Cortex of kidney (tissue), 1 donor: Measurements from ENCODE around the gene ANXA4.
"Not testable (repeated sequence)": the region's sequence is repeated elsewhere in the genome, so short reads cannot be mapped to it uniquely, and the experiment has no call there.

Experiments used
- DNase-seq: peaks from one replicate; lab custom pipeline; 2025; lab: John Stamatoyannopoulos, UW

ANXA4 gene

DNA sequence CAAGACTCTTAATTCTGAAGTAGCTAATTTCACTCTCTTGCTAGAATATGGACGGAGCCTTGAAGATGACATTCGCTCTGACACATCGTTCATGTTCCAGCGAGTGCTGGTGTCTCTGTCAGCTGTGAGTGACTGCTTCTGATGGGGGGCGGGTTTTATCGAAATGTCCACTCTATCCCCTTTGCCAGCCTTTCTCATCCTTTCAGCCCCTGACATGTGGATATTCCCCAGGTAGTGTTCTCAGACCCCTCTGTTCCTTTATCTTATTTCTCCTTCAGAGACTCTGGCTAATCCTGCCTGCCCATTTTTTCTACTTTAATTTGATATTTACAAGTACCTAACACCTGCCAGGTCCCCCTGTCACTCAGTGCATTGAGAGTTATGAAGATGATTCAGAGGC is 68.6 kb downstream of the ANXA4 start:
- no peak for DNase-seq

DNA sequence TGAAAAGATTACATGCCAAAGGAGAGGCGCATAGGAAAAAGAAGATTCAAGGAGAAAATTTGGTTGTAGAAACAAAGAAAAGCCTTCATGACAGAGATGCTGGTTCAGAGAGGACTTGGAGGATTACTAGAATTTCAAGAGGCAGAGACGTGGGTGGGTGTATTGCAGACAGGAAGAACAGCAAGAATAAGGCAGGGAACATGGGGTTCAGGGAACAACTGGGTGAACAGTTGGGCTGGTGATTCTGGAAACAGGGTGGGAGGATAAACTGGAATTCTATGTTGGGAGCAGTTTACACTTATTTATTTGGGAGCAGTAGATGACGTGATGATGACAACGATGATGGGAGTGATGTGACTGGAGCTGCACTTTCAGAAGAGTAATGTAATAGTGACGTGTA is 69.1 kb downstream of the ANXA4 start:
- DNase-seq = no peak

DNA sequence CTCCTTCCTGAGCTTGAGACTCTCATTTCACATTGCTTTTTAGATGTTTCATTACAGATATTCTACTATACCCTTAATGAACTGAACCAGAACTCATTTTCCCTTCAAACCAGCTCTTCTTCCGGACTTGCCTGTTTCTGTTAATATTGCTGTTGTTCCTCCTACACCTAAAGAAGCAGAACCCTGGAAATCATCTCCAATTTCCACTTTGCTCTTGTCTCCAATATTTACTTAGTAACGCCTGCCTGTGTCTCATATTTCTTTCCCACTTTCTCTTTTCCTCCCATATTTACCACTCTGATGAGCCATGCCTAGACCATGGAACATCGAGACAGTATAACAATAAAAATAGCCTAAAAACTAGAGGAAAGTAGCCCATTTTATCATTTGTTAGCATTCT is 69.7 kb downstream of the ANXA4 start:
- no peak for DNase-seq

DNA sequence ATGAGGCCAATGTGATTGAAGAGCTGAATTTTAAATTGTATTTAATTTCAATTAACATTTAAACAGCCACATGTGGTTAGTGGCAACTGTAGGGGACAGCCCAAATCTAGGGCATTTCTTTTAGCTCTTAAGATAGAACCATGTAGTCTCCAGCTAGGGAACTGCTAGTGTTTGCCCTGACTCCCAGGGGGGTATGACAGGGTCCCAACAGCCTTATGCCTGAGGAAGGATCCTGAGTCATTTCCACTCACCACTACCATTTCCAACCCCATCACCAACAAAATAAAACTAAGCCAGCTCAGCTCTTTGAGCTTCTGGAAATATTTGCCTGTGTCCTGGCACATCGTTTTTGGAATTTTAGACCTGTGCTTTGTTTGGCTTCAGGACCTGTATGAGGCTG is 73.8 kb downstream of the ANXA4 start:
- DNase-seq = no peak

DNA sequence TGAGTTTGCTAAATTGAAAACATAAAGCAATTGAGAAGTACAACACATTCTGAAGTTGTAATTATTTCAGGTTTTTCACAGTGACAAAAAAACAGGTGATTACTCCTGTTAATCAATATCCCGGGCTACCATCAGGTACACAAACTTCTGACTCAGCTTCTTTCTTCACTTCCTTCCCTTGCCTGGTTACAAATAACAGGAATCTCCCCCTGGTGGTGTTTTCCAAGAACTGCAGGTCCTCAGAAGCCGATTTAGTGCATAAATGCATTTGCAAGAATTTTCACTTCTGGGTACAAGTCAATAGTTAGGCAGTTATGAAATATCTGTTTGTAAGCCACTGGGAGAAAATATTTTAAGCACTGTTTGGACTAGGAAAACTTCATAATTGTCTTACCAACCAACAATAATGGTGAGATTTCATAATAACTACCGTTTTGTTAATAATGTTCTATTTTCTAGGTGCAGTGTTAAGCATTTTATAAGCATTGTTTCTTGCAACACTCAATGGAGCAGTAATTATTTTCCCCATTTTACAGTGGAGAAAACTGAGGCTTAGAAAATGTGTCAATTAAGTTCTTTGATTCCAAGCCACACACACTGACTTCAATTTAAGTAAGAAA is 75.1 kb downstream of the ANXA4 start:
- DNase-seq = no peak

DNA sequence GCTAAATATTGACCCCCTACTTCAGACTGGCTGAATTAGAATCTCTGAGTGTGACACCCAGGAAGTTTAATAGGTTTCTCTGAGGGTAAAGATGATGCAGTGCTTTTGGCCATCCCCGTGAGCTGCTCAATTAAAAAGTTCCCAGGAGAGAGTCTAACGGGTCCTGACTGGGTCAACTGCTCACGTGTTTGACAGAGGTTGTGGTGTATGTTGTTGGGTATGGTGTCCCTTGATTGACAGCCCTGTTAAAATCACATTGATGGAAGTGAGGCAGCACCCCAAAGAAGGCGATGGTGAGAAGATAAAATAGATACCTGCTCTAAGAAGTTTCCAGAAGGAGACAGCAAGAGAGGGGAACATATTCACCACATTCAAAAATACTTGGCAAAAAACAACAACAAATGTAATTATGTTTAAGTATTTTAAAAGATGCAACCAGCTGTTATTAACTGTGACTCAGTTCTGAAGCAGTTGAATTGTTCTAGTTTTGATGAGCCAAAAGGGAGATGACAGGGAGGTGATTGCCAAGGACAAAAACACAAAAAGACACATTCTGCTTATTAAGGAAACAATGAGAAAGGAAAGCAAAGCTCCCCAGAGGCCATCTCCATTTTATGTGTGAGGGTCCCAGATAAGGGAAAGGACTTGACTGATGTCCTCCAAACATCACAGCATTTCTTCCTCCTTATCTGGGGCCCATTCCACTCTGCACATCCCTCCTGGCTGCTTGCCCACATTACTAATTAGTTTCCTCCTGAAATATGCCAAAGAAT is 76.0 kb downstream of the ANXA4 start:
- DNase-seq = no peak

DNA sequence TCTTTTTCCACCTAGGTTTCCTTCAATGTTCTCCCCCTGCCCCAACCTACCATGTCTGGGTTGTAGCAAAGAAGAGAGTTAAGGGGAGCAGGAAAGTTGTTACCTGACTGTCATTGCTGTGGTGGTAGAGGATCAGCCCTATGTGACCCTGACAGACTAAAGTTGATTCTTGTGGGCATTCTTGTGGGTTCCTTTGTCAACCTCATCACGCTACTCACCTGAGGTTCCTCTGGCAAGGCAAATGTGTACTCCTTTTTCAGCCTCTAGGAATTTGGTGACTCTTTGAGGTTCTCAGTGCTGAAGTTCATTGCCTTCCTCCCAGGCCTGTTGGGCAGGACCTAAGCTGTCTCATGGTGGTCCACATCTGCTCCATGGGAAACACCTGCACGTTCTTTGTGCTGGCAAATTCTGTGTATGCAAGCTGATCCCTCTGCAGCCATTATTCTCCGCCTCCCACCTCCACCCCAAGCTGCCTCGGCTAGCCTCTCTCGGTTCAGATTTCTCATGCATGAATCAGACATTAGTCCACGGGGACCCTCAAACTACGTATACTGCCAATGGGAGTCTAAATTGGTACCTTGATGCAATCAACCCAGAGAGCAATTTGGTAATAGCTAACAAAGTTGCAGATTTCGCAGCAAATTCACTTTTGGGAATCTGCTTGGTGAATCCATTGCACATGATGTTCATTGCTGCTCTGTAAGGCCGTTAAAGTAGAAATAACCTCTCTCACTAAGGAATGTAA is 86.0 kb downstream of the ANXA4 start:
- DNase-seq = no peak

DNA sequence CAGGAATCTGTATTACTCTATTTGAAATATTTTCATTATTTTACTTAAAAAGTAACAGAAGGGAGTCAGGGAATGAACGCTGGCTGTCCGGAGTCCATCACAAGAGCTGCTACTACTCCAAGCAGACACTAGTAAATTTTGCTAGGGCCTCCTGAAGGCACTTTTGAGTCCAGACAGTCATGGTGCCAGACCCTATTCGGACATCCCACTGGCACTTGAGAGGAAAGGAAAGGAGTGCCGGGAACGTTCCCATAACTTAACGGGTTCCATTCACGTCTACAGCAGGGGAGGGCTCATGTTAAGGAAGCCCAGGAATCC is 87.0 kb downstream of the ANXA4 start:
- DNase-seq = no peak

DNA sequence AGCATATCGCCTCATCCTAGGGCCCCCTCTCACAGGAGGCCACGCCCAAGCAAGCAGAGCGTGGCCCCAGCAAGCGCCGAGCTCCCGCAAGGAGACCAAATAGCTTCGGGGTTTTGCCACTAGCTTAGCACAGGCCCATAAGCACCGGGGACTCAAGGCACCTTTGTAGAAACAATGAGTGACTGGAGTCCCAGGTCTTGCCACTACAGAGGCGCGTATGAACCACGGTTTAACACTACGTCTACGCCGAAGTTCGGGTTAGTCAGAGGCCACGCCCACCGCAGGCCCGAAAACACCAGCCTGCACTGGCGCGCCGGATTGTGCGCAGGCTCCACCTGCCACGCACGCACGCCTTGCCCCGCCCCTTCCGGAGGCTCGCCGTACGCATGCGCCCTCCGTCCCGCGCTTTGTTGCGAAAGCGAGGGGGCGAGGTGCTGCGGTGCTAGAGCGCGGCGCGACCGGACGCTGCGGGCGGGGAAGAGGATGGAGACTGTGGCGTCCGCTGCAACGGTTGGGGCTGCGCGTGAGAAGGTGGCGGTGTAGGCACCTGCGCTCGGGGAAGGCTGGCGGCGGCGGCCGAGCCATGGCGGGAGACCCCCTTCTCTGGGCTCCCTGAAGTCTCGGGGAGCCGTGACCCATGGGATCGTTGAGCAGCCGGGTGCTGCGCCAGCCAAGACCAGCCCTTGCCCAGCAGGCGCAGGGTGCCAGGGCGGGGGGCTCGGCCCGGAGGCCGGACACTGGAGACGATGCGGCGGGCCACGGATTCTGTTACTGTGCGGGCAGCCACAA is 87.5 kb downstream of the ANXA4 start, which contains the start of gene GMCL1:
TSS of gene GMCL1 (plus strand) at position 405 of the 789 bp plus-strand sequence. CDS start at position 638, 233 bp downstream.
- DNase-seq = peak; percentile 51

DNA sequence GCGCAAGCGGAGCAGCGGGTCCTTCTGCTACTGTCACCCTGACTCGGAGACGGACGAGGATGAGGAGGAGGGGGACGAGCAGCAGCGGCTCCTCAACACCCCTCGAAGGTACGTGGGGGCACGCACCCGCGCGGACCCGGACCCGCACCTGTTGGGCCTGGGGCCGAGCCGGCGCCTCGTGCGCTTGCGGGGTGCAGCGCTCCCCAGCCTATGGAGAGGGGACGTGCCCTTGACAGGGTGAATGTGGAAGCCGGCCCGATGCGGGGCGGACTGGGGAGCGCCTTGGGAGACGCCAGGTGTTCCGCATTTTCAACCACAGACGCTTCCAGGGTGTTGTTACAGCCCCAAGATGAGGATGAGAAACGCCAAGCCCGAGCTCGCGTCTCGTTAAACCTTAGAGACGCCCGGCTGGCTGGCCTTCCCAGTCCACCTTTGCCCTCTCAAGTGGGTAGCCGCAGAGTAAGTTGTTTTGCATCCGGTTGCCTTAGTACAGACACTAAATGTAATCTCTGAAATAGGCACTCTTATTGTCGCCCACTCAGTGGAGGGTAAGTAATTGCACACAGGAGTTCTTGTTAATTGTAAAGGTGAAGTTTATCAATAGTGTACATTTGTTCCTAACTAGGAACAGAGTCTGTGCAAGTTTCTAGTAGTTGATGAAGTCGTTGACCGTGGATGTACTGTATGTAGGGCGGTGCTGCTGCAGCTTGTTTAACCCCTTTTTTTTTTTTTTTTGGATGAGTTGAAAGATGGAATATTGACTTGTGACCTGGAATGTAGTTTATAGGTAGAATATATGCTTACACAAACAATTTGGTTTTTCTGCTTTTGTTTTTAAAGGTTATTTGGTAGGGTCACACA is 88.3 kb downstream of the ANXA4 start:
- DNase-seq = no peak

DNA sequence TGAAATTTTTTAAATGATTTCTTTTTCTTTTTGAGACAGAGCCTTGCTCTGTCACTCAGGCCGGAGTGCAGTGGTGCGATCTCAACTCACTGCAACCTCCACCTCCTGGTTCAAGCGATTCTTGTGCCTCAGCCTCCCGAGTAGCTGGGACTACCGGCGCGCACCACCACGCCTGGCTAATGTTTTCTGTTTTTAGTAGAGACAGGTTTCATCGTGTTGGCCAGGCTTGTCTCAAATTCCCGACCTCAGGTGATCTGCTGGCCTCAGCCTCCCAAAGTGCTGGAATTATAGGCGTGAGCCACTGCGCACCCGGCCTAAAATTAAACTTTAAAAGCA is 88.9 kb downstream of the ANXA4 start:
- DNase-seq = not testable (repeated sequence)

DNA sequence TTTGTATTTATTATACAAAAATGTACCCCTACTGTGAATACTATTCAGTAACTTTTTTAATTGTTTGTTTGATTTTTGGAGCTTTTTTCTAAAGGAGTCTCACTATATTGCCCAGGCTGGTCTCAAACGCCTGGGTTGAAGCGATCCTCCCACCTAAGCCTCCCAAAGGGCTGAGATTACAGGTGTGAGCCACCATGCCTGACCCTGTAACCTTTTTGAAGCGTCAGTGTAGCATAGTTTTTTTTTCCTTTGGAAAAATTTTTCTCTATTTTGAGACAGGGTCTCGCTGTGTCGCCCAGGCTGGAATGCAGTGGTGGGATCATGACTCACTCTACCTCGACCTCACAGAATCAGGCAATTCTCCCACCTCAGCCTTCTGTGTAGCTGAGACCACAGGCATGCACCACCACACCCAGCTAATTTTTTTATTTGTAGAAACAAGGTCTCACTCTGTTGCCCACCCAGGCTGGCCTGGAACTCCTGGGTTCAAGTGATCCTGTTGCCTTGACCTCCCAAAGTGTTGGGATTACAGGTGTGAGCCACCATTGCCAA is 89.5 kb downstream of the ANXA4 start:
- no peak for DNase-seq

DNA sequence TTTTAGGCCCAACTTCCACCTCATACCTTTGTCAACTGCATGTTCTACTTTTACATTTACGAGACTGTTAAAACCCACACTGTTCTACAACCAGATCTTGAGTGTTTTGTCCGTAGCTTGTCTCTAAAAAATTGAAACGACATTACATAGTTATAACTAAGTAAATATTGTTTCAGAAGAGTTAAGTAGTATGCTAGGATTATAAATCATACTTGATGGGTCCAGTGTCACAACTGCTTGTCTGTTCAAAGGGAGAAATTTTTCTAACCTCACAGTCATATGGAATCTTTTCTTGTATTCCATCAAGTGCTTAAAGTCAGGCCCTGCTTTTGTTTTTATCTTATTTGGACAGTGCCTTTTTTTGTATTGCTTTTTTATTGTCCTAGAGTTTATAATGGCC is 91.8 kb downstream of the ANXA4 start:
- no peak for DNase-seq

DNA sequence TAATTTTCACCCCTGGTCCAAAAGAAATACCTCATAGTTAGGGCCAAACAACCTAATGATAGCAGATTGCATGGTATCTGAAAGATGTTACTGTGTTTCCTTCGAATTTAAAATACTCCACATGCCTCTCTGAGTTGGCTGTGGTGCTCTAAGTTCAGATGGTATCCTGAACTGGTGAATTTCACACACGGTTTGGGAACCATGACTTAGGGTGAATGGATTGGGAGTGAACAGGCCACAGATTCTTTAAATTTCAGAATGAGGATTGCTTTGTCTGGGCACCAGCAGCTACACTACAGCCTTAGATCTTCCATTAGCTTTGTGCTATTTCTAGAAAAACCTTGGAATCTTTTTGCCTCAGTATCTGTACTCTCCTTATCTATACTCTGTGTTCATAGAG is 93.7 kb downstream of the ANXA4 start:
- DNase-seq = no peak

DNA sequence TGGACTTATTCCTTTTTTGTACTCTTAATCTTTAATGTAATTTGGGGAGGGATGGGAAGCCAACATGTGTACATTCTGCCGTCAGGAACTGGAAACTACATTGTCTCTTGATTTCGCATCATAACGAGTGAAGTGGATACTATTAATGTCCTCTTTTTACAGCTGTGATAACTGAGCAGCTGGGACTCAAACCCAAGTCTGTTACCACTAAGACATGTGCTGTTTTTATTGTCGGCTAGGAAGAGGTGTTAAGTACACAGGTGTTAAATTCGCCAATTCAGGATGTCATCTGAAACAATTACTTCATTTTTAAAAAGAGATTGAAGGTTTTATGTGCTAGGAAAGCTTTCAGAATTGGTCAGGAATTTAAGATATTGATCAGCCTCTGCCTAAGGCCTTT is 94.4 kb downstream of the ANXA4 start:
- DNase-seq = no peak

DNA sequence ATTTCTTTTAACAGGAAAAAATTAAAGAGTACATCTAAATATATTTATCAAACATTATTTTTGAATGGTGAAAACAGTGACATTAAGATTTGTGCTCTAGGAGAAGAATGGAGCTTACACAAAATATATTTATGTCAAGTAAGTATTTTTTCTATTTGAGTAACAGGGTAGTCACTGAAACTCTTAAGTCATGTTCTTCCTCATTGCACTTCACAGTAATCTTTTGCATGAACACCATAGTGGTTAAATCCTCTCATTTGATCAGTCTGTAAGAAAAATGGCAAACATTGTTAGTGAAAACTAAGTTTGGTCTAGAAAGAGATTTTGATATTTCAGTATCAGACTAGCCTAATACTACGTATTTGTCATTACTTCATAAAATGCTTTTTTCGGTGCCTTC is 95.6 kb downstream of the ANXA4 start:
- DNase-seq = no peak

DNA sequence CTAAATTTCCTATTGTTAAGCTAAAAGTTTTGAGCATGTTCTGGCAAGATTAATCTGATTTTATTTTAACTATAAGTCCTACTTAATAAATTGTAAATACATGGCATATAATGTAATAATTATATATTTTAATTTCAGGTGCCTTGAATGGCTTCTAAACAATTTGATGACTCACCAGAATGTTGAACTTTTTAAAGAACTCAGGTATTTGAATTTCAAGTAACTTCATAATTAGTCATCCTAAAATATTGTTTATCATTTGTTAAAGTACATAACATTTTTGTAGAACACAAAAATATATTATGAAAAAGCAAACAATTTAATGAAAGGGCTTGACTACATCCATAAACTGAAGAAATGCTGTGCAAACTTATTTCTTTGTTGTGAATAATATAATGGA is 102.1 kb downstream of the ANXA4 start:
- DNase-seq = no peak

DNA sequence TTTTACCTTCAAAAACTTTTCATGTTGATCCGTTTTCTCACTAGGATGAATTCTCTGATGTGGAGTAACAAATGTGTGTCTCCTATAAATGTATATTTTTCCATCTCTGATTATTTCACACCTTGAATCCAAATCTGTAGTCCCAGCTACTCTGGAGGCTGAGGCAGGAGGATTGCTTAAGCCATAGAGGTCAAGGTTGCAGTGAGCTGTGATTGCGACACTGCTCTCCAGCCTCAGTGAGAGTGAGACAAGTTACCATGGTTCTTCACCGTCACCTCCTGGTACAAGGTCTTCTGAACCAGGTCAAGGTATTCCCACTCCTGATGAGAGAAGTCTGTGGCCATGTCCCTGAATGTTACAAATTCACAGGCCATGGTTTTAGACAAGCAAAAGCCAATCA is 102.6 kb downstream of the ANXA4 start:
- no peak for DNase-seq

DNA sequence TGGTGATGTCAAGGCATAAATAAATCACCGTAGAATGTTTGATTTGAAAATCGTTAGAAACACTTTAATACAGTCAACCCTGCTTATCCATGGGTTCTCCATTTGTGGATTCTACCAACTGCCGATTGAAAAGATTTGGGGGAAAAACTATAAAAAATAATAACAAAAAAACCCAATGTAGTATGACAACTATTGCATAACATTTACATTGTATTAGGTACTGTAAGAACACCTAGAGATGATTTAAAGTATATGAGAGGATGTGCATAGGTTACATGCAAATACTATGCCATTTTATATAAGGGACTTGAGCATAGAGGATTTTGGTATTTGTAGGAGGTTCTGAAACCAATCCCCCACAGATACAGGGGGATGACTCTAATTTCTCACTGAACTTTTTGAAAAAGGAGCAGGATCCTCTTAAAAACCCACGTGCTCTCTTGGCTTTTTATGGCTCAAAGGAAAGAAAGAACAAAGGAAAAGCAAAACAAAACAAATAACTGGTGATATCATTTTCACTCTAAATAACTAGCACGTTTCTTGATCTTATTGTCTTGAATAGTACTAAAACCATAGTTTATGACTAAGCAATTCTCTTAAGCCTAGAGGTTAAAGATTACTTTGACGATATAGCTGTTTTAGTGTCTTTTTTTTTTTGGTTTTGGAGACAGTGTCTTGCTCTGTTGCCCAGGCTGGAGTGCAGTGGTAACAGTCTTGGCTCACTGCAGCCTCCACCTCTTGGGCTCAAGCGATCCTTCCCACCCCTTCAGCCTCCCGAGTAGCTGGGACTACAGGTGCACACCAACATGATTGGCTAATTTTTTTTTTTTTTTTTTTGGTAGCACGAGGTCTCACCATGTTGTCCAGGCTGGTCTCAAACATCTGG is 104.5 kb downstream of the ANXA4 start:
- no peak for DNase-seq
